Activated T-helper 2 cell treated with anti-CD3 and anti-CD28 coated beads, Interferon-gamma antibody, Interleukin-2, Interleukin-4, amounts not matched to agents 10 μg/mL and 5 μg/mL and 100 μg/mL, durations not matched to agents 14 hours and 24 hours and 36 hours (primary cell): ENCODE measurements around the gene FAM83G. TPM values are rescaled to one million over a fixed set of nuclear protein-coding genes. Genes with fewer than 3 reads are reported as not detected.

Experiments
- DNase-seq: peaks from one replicate; pipeline ENCODE4 v3.0.0; 2021; ENCODE audit warnings: low spot score
- H3K27ac Mint-ChIP-seq: one replicate; pipeline ENCODE4 v1.8.0; 2021; ENCODE audit warnings: mixed read lengths
- H3K27me3 Mint-ChIP-seq: one replicate; pipeline ENCODE4 v1.8.0; 2021; ENCODE audit warnings: low read depth, mixed read lengths
- H3K36me3 Mint-ChIP-seq: one replicate; pipeline ENCODE4 v1.8.0; 2021; ENCODE audit warnings: low read depth, mixed read lengths
- H3K4me1 Mint-ChIP-seq: one replicate; pipeline ENCODE4 v1.8.0; 2021; ENCODE audit warnings: low read depth, mixed read lengths
- H3K4me3 Mint-ChIP-seq: one replicate; pipeline ENCODE4 v1.8.0; 2021; ENCODE audit warnings: low read depth, mild to moderate bottlenecking, moderate library complexity, mixed read lengths
- H3K9me3 Mint-ChIP-seq: one replicate; pipeline ENCODE4 v1.8.0; 2021; ENCODE audit warnings: mixed read lengths
- intact Hi-C: fragments of 100-400 bp; cut with micrococcal nuclease; formaldehyde crosslinking; loops from one replicate; pipeline ENCODE4 v1.15.1; 2023
- total RNA-seq: library from RNA; stranded (reverse); gene quantifications from 2 replicates; pipeline ENCODE4 v1.2.3, GENCODE V29; 2022

Gene FAM83G
- total RNA-seq, 1 donor from 2014 or later = 14.0 TPM

DNA sequence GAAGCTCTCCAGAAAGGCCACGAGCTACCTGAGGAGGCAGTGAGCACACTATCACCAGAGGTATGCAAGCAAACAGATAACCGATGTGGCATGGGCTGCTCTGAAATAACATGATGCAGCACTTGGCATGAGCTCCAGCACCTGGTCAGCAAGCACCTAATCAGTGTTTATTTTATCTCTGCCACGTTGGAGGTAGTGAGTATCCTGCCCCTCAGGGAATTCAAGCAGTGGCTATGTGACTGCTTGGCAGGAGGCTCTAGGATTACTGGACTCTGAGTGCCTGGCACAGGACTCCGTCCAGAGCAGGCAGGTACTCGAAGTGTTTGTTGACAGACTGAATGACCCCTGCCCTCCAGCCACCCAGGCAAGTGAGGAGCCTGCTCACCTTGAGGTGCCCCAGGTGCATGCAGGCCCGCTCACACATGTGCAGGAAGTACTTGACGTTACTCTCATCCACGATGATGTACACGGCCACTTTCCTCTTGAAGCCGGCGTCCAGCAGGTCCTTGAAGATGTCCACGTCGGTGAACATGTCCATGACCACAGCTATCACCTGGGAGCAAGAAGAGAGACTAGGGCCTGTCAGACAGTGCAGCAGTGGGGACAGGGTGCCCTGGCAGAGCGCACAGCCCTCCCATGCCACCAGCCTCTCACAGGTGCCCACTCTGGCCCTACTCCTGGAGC is 16.6 kb downstream of the FAM83G start:
- intact Hi-C loops = no loop called here
- Mint-ChIP-seq H3K4me3 (no peak overlapping the region), H3K27ac (no peak overlapping the region), H3K9me3 (no peaks in the 10 kb centered on the region), H3K36me3 (peaks cover 4% of the 10 kb centered on the region), H3K27me3 (no peaks in the 10 kb centered on the region), H3K4me1 (peaks cover 5% of the 10 kb centered on the region)
- DNase-seq = no peak

DNA sequence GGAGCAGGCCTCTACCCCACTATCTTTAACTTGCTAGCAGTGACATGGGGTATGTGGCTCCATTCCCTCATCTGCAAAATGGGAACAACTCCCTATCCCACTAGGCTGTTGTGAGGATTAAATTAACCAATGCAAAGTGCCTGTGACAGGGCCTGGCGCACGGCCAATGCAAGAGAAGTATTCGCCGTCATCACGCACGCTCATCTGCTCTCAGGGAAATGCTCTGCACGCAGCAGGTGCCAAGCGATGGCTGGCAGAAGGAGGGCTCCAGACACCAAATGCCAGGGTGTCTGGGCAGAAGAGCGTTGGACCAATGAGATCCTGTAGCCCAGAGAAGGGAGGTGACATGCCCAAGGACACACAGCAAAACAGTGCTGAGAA is 17.3 kb downstream of the FAM83G start:
- intact Hi-C loops = no loop called here
- Mint-ChIP-seq H3K9me3 (no peaks in the 10 kb centered on the region), H3K4me3 (no peak overlapping the region), H3K27me3 (no peaks in the 10 kb centered on the region), H3K27ac (no peak overlapping the region), H3K4me1 (peaks cover 3% of the 10 kb centered on the region), H3K36me3 (peaks cover 4% of the 10 kb centered on the region)
- DNase-seq = no peak

DNA sequence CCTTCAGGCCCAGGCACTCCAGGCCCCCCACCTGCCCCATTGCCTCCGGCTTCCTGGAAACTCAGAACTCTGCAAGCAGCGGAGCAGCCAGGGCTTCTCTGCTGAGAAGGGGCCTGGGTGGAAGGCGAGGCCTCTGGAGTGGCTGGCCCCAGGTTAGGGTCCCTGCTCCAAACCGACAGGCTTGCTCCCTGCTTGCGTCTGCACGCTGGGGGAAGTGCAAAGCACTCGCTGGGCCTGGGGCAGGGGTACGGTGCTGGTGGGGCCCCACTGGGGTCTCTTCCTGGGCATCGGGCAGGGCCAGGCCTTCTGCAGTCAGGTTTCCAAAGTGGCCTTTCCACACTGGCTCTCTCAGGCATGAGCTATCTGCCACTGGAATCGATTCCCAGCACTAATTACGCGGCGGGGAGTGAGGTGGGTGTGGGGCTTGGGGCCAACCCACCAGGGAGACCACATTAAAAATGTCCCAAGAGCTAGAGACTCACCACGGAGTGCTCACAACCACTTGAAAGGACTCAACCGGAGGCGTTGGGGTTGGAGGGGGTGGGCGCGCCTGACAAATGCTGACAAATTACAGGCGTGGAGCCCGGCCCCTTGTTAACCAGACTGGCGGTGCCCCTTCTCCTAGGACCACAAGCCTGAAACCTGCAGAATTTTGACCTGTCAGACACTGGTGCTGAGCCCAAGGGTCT is 17.9 kb downstream of the FAM83G start:
- intact Hi-C loops = no loop called here
- no peak overlapping the region for H3K27ac Mint-ChIP-seq
- peaks cover 4% of the 10 kb centered on the region for H3K36me3 Mint-ChIP-seq
- no peaks in the 10 kb centered on the region for H3K9me3 Mint-ChIP-seq
- peaks cover 3% of the 10 kb centered on the region for H3K4me1 Mint-ChIP-seq
- H3K4me3 Mint-ChIP-seq = no peak overlapping the region
- DNase-seq = no peak
- no peaks in the 10 kb centered on the region for H3K27me3 Mint-ChIP-seq

DNA sequence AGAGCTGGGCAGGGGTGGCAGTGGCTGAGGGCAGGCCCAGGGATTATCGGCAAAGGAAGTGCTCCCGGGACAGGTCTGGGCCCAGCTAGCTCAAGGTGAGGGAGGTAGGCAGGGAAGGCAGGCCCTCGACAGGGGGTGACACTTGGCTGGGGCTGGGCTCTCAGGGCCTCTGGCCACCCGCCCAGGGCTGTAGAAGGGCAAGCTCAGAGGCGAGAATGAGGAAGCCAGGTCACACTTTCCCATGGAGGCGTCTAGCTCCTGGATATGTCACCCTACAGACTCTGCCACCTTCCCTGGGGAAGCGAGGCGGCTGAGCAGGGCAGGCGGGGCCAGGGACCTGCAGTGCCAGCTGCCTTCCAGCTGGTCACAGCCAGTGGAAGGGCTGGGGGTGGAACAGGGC is 19.1 kb downstream of the FAM83G start:
- no peak for DNase-seq
- Mint-ChIP-seq H3K4me1 (peaks cover 3% of the 10 kb centered on the region), H3K27me3 (no peaks in the 10 kb centered on the region), H3K27ac (no peak overlapping the region), H3K36me3 (peaks cover 4% of the 10 kb centered on the region), H3K4me3 (no peak overlapping the region), H3K9me3 (no peaks in the 10 kb centered on the region)
- intact Hi-C loops = no loop called here

DNA sequence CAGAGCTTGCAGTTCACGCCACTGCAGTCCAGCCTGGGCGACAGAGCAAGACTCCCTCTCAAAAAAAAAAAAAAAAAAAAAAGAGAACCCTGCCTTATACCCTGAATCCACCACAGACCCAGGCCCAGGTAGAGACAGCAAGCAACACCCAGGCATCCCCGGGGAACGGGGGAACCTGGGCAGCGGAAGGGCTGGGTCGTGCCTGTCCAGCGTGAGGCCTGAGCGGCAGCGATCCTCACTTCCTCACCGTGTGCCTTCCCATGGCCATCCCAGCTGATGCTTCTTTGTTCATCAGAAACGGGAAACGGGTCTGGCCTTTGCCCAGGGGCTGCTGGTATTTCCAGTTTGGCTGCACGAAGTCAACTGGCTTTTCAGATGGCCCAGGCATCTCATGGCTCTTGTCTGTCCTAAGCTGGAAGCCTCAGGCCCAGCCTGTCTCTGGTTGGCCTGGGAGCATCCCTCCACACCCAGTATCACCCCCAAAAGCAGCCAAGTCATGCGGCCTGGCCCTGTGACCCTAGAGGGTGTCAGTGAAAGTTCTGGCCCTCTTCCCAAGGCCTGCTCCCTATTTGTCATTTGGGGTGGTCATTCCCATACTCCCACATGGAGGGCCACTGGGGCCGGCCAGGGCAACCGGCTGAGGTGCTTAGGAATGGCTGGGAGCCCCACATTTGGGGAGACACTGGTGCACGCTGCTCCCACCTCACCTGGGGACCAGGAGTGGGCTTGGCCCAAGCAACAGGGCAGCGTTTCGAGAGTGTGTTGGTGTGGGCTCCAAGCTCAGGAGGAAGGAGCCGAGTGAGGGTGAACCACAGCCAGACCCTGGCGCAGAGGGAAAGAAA is 20.1 kb downstream of the FAM83G start:
- H3K27me3 Mint-ChIP-seq = no peaks in the 10 kb centered on the region
- H3K27ac Mint-ChIP-seq = no peak overlapping the region
- intact Hi-C loops = no loop called here
- no peaks in the 10 kb centered on the region for H3K9me3 Mint-ChIP-seq
- peaks cover 4% of the 10 kb centered on the region for H3K36me3 Mint-ChIP-seq
- no peak overlapping the region for H3K4me3 Mint-ChIP-seq
- no peak for DNase-seq
- peaks cover 3% of the 10 kb centered on the region for H3K4me1 Mint-ChIP-seq

DNA sequence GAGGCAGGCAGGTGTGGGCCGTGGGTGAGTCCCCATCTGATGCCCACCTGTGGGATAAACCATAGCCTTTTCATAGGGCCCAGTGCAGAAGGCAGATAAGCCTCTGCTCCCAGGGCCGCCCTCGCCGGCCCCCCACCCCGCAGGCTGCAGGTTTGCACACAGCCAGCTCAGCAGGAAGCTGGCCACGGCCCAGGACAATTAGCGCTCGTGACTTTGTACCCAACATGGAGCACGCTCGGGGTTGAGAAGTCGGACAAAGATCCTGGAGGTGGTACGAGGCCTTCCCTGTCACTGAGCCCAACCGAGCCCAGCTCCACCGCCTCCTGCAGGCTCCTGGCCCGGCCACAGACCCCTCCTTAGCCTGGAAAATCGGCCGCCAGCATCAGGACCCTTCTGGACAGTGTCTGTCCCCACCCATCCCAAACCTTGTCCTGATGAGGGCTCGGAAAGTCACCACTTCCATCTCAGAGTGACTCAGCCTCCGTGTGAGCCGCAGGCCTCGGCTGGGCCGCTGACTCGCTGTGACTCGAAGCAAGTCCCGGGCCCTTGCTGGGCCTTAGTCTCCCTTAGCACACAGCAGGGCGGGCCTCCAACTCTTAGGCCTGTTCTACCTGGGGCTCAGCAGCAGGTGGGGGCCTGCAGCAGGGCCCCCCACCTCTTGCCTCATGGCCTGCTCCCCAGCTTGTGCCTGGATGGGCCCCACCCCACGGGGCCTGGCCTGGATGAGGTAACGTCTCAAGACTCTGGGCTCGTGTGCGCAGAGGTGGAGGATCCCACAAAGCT is 22.7 kb downstream of the FAM83G start:
- intact Hi-C loops = no loop called here
- H3K27ac Mint-ChIP-seq = no peak overlapping the region
- H3K36me3 Mint-ChIP-seq = peaks cover 10% of the 10 kb centered on the region
- no peak overlapping the region for H3K4me3 Mint-ChIP-seq
- H3K9me3 Mint-ChIP-seq = no peaks in the 10 kb centered on the region
- no peak for DNase-seq
- no peaks in the 10 kb centered on the region for H3K4me1 Mint-ChIP-seq
- no peaks in the 10 kb centered on the region for H3K27me3 Mint-ChIP-seq

DNA sequence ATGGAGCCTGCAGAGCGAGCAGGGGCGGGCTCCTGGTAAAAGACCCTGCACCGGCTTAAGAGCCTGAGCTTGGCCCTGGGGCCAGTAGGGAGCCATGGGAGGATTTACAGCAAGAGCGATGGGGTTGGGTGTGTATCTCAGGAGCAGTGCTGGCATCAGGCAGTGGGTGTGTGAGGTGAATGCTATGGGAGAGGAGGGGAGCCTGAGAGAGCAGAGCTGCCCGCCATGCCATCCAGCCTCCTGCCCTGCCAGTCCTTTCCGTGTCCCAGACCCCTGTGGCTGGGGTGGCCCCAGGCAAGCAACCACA is 23.3 kb downstream of the FAM83G start:
- H3K4me1 Mint-ChIP-seq = no peaks in the 10 kb centered on the region
- H3K4me3 Mint-ChIP-seq = no peak overlapping the region
- no peak overlapping the region for H3K27ac Mint-ChIP-seq
- DNase-seq = no peak
- H3K9me3 Mint-ChIP-seq = no peaks in the 10 kb centered on the region
- peaks cover 14% of the 10 kb centered on the region for H3K36me3 Mint-ChIP-seq
- H3K27me3 Mint-ChIP-seq = no peaks in the 10 kb centered on the region
- intact Hi-C loops = no loop called here

DNA sequence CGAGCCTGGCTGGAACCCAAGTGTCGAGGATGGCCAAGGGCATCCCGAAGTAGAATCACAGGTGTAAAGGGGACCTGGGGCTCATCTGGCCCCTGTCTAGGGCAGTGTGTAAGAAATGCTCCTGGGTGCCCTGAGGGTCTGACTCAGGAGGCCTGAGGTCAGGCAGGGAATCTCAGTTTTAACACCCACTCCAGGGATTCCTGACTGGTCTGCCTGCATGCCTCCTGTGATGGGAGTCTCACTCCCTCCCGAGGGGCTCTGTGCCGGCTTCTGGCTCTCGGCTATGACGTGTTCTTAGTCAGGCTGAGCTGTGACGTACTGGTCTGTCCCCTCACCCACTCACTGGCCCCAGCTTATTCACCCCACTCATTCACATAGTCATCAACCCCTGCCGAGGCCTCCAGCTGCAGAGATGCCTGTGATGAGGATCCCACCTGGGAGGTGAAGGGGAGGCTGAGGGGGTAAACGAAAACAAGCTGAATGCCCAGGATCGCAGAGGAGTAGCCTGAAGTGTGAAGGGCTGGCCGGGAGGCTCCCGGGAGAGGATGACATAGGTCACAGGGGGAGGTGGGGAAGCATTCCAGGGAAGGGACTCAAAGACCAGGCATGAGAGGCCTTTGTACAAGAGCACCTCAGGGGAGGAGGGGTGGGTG is 23.8 kb downstream of the FAM83G start:
- intact Hi-C loops = no loop called here
- Mint-ChIP-seq H3K4me3 (no peak overlapping the region), H3K4me1 (no peaks in the 10 kb centered on the region), H3K27ac (no peak overlapping the region), H3K36me3 (peaks cover 14% of the 10 kb centered on the region), H3K27me3 (no peaks in the 10 kb centered on the region), H3K9me3 (no peaks in the 10 kb centered on the region)
- DNase-seq = no peak

DNA sequence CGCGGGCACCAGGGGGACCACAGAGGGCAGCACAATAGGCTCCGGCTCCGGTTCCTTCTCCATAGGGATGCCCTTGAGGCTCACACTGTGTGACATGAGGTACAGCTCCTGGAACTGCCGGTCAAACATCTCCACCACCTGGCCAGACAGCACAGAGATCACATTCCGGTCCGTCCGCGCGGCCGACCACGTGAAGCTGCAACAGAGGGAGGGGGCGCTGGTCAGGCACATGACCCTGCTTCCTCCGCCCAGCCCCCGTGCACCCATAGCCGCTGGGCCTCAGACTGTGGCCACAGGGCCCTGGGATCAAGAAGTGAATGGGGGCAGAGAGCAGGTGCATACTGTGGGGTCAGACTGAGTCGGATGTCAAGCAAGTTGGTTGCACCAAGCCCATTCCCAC is 25.9 kb downstream of the FAM83G start:
- peaks cover 14% of the 10 kb centered on the region for H3K36me3 Mint-ChIP-seq
- H3K9me3 Mint-ChIP-seq = no peaks in the 10 kb centered on the region
- intact Hi-C loops = no loop called here
- H3K4me1 Mint-ChIP-seq = peaks cover 6% of the 10 kb centered on the region
- H3K27me3 Mint-ChIP-seq = no peaks in the 10 kb centered on the region
- DNase-seq = no peak
- H3K27ac Mint-ChIP-seq = no peak overlapping the region
- H3K4me3 Mint-ChIP-seq = no peak overlapping the region

DNA sequence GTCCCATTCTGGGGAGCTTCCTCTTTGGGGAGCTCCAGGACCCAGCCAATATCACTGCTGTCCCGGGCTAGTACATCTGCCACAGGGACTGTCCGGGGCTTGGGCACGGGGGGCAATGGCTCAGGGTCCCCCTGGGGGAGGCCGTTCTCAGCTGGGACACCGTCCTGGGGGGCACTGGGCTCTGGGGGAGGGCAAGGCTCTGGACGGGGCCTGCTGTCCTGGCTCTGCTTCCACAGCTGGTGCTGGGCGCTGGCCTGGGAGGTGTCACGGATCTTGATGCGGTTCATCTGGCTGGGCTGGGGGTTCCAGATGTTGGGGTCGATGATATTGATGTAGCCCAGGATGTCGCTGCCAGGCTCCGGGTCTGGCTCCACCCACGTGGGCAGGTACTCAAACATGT is 26.5 kb downstream of the FAM83G start:
- Mint-ChIP-seq H3K36me3 (peaks cover 14% of the 10 kb centered on the region), H3K4me3 (no peak overlapping the region), H3K4me1 (peaks cover 6% of the 10 kb centered on the region), H3K9me3 (no peaks in the 10 kb centered on the region), H3K27me3 (no peaks in the 10 kb centered on the region), H3K27ac (no peak overlapping the region)
- no peak for DNase-seq
- intact Hi-C loops = no loop called here

DNA sequence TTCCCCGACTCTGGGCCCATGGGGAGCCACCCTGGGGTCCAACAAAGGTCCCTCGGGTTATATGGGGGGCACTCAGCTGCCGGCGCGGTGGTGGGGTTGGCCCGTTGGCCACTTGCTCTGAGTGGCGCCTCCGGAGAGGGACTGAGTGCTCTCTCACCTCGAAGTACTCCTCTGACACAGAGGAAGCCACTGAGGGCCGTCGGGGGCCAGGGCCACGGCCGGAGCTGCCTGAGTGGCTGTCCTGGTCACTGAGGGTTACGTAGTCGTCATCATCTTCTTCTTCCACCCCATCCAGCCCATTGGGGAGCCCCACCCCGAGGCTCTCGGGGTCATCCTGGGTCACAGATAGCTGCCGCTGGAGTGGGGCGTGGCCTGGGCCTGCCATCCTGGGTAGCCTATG is 26.9 kb downstream of the FAM83G start:
- DNase-seq = no peak
- Mint-ChIP-seq H3K27ac (no peak overlapping the region), H3K4me3 (no peak overlapping the region), H3K36me3 (peaks cover 14% of the 10 kb centered on the region), H3K27me3 (no peaks in the 10 kb centered on the region), H3K9me3 (no peaks in the 10 kb centered on the region), H3K4me1 (peaks cover 6% of the 10 kb centered on the region)
- intact Hi-C loops = no loop called here

DNA sequence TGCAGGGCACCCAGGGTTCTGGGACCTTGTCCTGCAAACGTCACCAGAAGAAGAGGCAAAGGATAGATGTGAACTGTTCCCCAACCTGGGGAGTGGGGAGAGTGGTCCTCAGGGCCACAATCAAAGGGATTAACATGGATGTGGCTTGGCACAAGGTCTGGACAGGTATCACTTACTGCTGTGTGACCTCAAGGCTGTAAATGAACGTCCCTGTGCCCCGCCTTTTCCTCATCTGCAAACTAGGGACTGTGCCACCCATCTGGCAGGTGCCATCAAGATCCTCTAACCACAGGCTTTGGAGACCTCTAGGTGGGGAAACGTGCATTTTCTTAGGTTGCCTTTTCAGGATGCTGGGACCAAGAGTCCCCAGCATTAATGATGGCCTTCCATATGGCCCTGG is 27.5 kb downstream of the FAM83G start:
- DNase-seq = no peak
- H3K27me3 Mint-ChIP-seq = no peaks in the 10 kb centered on the region
- H3K4me3 Mint-ChIP-seq = no peak overlapping the region
- no peak overlapping the region for H3K27ac Mint-ChIP-seq
- peaks cover 6% of the 10 kb centered on the region for H3K4me1 Mint-ChIP-seq
- intact Hi-C loops = no loop called here
- peaks cover 14% of the 10 kb centered on the region for H3K36me3 Mint-ChIP-seq
- no peaks in the 10 kb centered on the region for H3K9me3 Mint-ChIP-seq
